ENCODE measurements around the gene YIPF2.
"Not testable (repeated sequence)": the region's sequence is repeated elsewhere in the genome, so short reads cannot be mapped to it uniquely, and the experiment has no call there.

The YIPF2 gene

GRCh38 chr19:10928563-10929401, at the start of gene YIPF2, which contains the start of gene TIMM29:
Gene YIPF2, minus strand, starts transcription at chr19:10928639. Its CDS starts 229 bp downstream, at chr19:10928410.
Gene TIMM29, plus strand, starts transcription at chr19:10928811. Its CDS starts 12 bp downstream, at chr19:10928823.
- peak; percentile 97 for DNase-seq
- in situ Hi-C loops (cut with HindIII; ENCODE audit: low pct_ligation_motif_present, low pct_unique_long_range_greater_than_20kb, low sequenced_read_pairs): no loop called here

- DNase-seq: no peak
- in situ Hi-C loops (cut with HindIII; ENCODE audit: low pct_ligation_motif_present, low pct_unique_long_range_greater_than_20kb, low sequenced_read_pairs): no loop called here
These were observed 49.3 kb upstream of the YIPF2 start for GRCh38 chr19:10977742-10978092.

- in situ Hi-C loops (cut with HindIII; ENCODE audit: low pct_ligation_motif_present, low pct_unique_long_range_greater_than_20kb, low sequenced_read_pairs): no loop called here
- no peak for DNase-seq
These were observed 47.9 kb upstream of the YIPF2 start for GRCh38 chr19:10976131-10976892.

GRCh38 chr19:10975374-10976130, 47.1 kb upstream of the YIPF2 start:
- no peak for DNase-seq
- in situ Hi-C loops (cut with HindIII; ENCODE audit: low pct_ligation_motif_present, low pct_unique_long_range_greater_than_20kb, low sequenced_read_pairs): no loop called here

GRCh38 chr19:10971107-10971726, 42.8 kb upstream of the YIPF2 start:
- in situ Hi-C loops (cut with HindIII; ENCODE audit: low pct_ligation_motif_present, low pct_unique_long_range_greater_than_20kb, low sequenced_read_pairs): no loop called here
- no peak for DNase-seq

- DNase-seq: peak; percentile 19
- in situ Hi-C loops (cut with HindIII; ENCODE audit: low pct_ligation_motif_present, low pct_unique_long_range_greater_than_20kb, low sequenced_read_pairs): no loop called here
These were observed 40.2 kb upstream of the YIPF2 start for GRCh38 chr19:10968527-10969135.

- in situ Hi-C loops (cut with HindIII; ENCODE audit: low pct_ligation_motif_present, low pct_unique_long_range_greater_than_20kb, low sequenced_read_pairs): no loop called here
These were observed 38.4 kb upstream of the YIPF2 start for GRCh38 chr19:10966809-10967208.

GRCh38 chr19:10965398-10965797, 37.0 kb upstream of the YIPF2 start:
- no peak for DNase-seq
- in situ Hi-C loops (cut with HindIII; ENCODE audit: low pct_ligation_motif_present, low pct_unique_long_range_greater_than_20kb, low sequenced_read_pairs): no loop called here

More at GRCh38 chr19:10966809-10967208, 38.4 kb upstream of the YIPF2 start:
- DNase-seq: no peak

- DNase-seq: no peak
- in situ Hi-C loops (cut with HindIII; ENCODE audit: low pct_ligation_motif_present, low pct_unique_long_range_greater_than_20kb, low sequenced_read_pairs): no loop called here
These were observed 36.5 kb upstream of the YIPF2 start for GRCh38 chr19:10964903-10965302.

- in situ Hi-C loops (cut with HindIII; ENCODE audit: low pct_ligation_motif_present, low pct_unique_long_range_greater_than_20kb, low sequenced_read_pairs): no loop called here
- DNase-seq: no peak
These were observed 35.4 kb upstream of the YIPF2 start for GRCh38 chr19:10963865-10964264.

- no peak for DNase-seq
- in situ Hi-C loops (cut with HindIII; ENCODE audit: low pct_ligation_motif_present, low pct_unique_long_range_greater_than_20kb, low sequenced_read_pairs): no loop called here
These were observed 34.4 kb upstream of the YIPF2 start for GRCh38 chr19:10962863-10963262.

GRCh38 chr19:10961073-10961860, 32.8 kb upstream of the YIPF2 start:
- in situ Hi-C loops (cut with HindIII; ENCODE audit: low pct_ligation_motif_present, low pct_unique_long_range_greater_than_20kb, low sequenced_read_pairs): no loop called here
- peak; percentile 36 for DNase-seq

GRCh38 chr19:10960314-10961072, 32.1 kb upstream of the YIPF2 start, which contains the start of gene SMARCA4:
Gene SMARCA4, plus strand, starts transcription at chr19:10961030. Its CDS starts 23,122 bp downstream, at chr19:10984152.
- in situ Hi-C loops (cut with HindIII; ENCODE audit: low pct_ligation_motif_present, low pct_unique_long_range_greater_than_20kb, low sequenced_read_pairs): no loop called here
- DNase-seq: peak; percentile 95

- DNase-seq; in situ Hi-C loops (cut with HindIII; ENCODE audit: low pct_ligation_motif_present, low pct_unique_long_range_greater_than_20kb, low sequenced_read_pairs): not testable (repeated sequence)
These were observed 31.0 kb upstream of the YIPF2 start for GRCh38 chr19:10959277-10959968.

- in situ Hi-C loops (cut with HindIII; ENCODE audit: low pct_ligation_motif_present, low pct_unique_long_range_greater_than_20kb, low sequenced_read_pairs): no loop called here
- no peak for DNase-seq
These were observed 24.4 kb upstream of the YIPF2 start for GRCh38 chr19:10952809-10953208.

- in situ Hi-C loops (cut with HindIII; ENCODE audit: low pct_ligation_motif_present, low pct_unique_long_range_greater_than_20kb, low sequenced_read_pairs): no loop called here
- DNase-seq: peak; percentile 24
These were observed 18.7 kb upstream of the YIPF2 start for GRCh38 chr19:10946958-10947657.
